ENCODE data around the gene RNF169. TPM values are rescaled to one million over a fixed set of nuclear protein-coding genes. Genes with fewer than 3 reads are reported as not detected.

The RNF169 gene
- total RNA-seq, 4 donors from 2014 or later = 15.2 to 27.3 (median 20.4) TPM

- no peak for TF ChIP-seq CTCF (IDR thresholded peaks at IDR 0.05)
- no peak for ATAC-seq (ENCODE audit: low FRiP score)
- DNase-seq (ENCODE audit: low spot score) = no peak
Measured at GRCh38 chr11:74729397-74729796, 19.3 kb upstream of the RNF169 start.

- DNase-seq (ENCODE audit: low spot score) = no peak
- TF ChIP-seq CTCF (IDR thresholded peaks at IDR 0.05) = no peak
- ATAC-seq (ENCODE audit: low FRiP score) = no peak
Measured at GRCh38 chr11:74730571-74731260, 17.9 kb upstream of the RNF169 start.

- peak; percentile 42 for ATAC-seq (ENCODE audit: low FRiP score)
- no peak for TF ChIP-seq CTCF (IDR thresholded peaks at IDR 0.05)
- no peak for DNase-seq (ENCODE audit: low spot score)
Measured at GRCh38 chr11:74731301-74732094, 17.2 kb upstream of the RNF169 start, which contains the start of gene CHRDL2. Gene CHRDL2, minus strand, starts transcription at chr11:74731426. Its CDS starts 538 bp downstream, at chr11:74730888.

- DNase-seq (ENCODE audit: low spot score) (no peak), ATAC-seq (ENCODE audit: low FRiP score) (no peak)
- no peak for TF ChIP-seq CTCF (IDR thresholded peaks at IDR 0.05)
Measured at GRCh38 chr11:74734559-74734925, 14.1 kb upstream of the RNF169 start.

GRCh38 chr11:74735365-74735928, 13.2 kb upstream of the RNF169 start:
- ATAC-seq (ENCODE audit: low FRiP score) (no peak), DNase-seq (ENCODE audit: low spot score) (no peak)
- no peak for TF ChIP-seq CTCF (IDR thresholded peaks at IDR 0.05)

GRCh38 chr11:74736031-74736430, 12.6 kb upstream of the RNF169 start:
- TF ChIP-seq CTCF (IDR thresholded peaks at IDR 0.05) = no peak
- ATAC-seq (ENCODE audit: low FRiP score) = no peak

More at GRCh38 chr11:74736031-74736430, 12.6 kb upstream of the RNF169 start:
- no peak for DNase-seq (ENCODE audit: low spot score)
